ENCODE results near the gene TSPY8. TPM values are rescaled to one million over a fixed set of nuclear protein-coding genes. Genes with fewer than 3 reads are reported as not detected.
"Not testable (repeated sequence)": the region's sequence is repeated elsewhere in the genome, so short reads cannot be mapped to it uniquely, and the experiment has no call there.

The TSPY8 gene
- total RNA-seq: not detected
- polyA plus RNA-seq: not detected
- total RNA-seq: 0 reads per million in 6 experiments

GRCh38 chrY:9357497-9357896 is at the start of gene TSPY8:
Gene TSPY8, plus strand, starts transcription at chrY:9357797. Its CDS starts 46 bp downstream, at chrY:9357843.
- H3K9me3 Mint-ChIP-seq, ATAC-seq, POLR2A ChIA-PET, DNase-seq, H3K27ac Mint-ChIP-seq, H3K4me1 Mint-ChIP-seq, H3K27me3 Mint-ChIP-seq, H3K4me3 Mint-ChIP-seq, H3K36me3 Mint-ChIP-seq: not testable (repeated sequence)

- H3K36me3 Mint-ChIP-seq: no peaks in the 10 kb centered on the region
- ATAC-seq (no peak), DNase-seq (no peak)
- POLR2A ChIA-PET: no interaction called here
- H3K4me3 Mint-ChIP-seq: no peak overlapping the region
- H3K4me1 Mint-ChIP-seq: no peaks in the 10 kb centered on the region
- no peaks in the 10 kb centered on the region for H3K27me3 Mint-ChIP-seq
- no peak overlapping the region for H3K27ac Mint-ChIP-seq
- no peaks in the 10 kb centered on the region for H3K9me3 Mint-ChIP-seq
These were observed 36.6 kb upstream of the TSPY8 start for GRCh38 chrY:9320996-9321395.

- H3K36me3 Mint-ChIP-seq, H3K4me3 Mint-ChIP-seq, POLR2A ChIA-PET, DNase-seq, H3K9me3 Mint-ChIP-seq, H3K4me1 Mint-ChIP-seq, H3K27me3 Mint-ChIP-seq, H3K27ac Mint-ChIP-seq, ATAC-seq: not testable (repeated sequence)
These were observed 20.4 kb upstream of the TSPY8 start, which contains the start of gene TSPY4 for GRCh38 chrY:9337164-9337563. Gene TSPY4, plus strand, starts transcription at chrY:9337464. Its CDS starts 46 bp downstream, at chrY:9337510.

GRCh38 chrY:9396527-9396926 is 38.9 kb downstream of the TSPY8 start:
- H3K4me1 Mint-ChIP-seq, H3K9me3 Mint-ChIP-seq, ATAC-seq, H3K4me3 Mint-ChIP-seq, H3K36me3 Mint-ChIP-seq, DNase-seq, POLR2A ChIA-PET, H3K27me3 Mint-ChIP-seq, H3K27ac Mint-ChIP-seq: not testable (repeated sequence)

- H3K36me3 Mint-ChIP-seq, ATAC-seq, DNase-seq, H3K4me1 Mint-ChIP-seq, H3K4me3 Mint-ChIP-seq, POLR2A ChIA-PET, H3K9me3 Mint-ChIP-seq, H3K27me3 Mint-ChIP-seq, H3K27ac Mint-ChIP-seq: not testable (repeated sequence)
These were observed 40.5 kb downstream of the TSPY8 start, which contains the start of gene TSPY3 for GRCh38 chrY:9398121-9398520. Gene TSPY3, plus strand, starts transcription at chrY:9398421. Its CDS starts 46 bp downstream, at chrY:9398467.

Other genes with a start within 250 kb of the TSPY8 start
- gene TSPY4, start 20.3 kb upstream of the TSPY8 start, total RNA-seq: not detected
- not detected for gene TSPY4, start 20.3 kb upstream of the TSPY8 start, polyA plus RNA-seq
- not detected for gene TSPY3, start 40.6 kb downstream of the TSPY8 start, total RNA-seq
- gene TSPY3, start 40.6 kb downstream of the TSPY8 start, polyA plus RNA-seq: not detected
- not detected for gene TSPY1, start 109.2 kb downstream of the TSPY8 start, total RNA-seq
- not detected for gene TSPY1, start 109.2 kb downstream of the TSPY8 start, polyA plus RNA-seq
- gene TSPY9, start 129.5 kb downstream of the TSPY8 start, total RNA-seq: not detected
- gene TSPY9, start 129.5 kb downstream of the TSPY8 start, polyA plus RNA-seq: not detected
- gene TSPY10, start 170.1 kb downstream of the TSPY8 start, total RNA-seq: not detected
- gene TSPY10, start 170.1 kb downstream of the TSPY8 start, polyA plus RNA-seq: not detected

All from naive thymus-derived CD8-positive, alpha-beta T cell (primary cell).